ENCODE data around the gene OXTR. TPM values are rescaled to one million over a fixed set of nuclear protein-coding genes. Genes with fewer than 3 reads are reported as not detected.

OXTR gene
- total and polyA plus RNA-seq, 2 of the 13 experiments (the other 11 are each of a cell fraction or from before 2014, with no cell fraction given), result 0.36 to 0.95 TPM

DNA sequence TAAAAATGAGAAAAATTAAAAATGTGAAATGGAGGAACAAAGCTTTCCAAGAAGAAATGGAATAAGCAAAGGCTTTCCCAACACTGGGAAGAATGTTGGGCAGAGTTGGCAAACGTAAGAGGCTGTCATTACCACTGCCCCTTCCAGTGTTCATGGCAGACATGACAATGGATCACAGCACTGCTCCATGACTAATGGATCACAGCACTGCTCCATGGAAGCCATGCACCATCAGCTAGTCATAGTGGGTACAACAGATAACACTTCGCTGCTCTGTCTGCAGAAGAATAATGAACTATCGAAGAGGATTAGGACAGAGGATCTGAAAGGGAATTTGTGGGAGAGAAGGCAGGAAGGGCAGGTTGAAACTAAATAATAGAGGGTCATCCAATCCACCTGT lies 30.8 kb downstream of the OXTR start:
- FAIRE-seq, result no peak
- Histone ChIP-seq H3K36me3 (replicated peaks in 1 of 2; ENCODE audit: control insufficient read depth in 1 of 2, insufficient read depth in 2 of 2, low read length in 2 of 2) (no peaks in the 10 kb centered on the region), H3K27me3 (ENCODE audit: control insufficient read depth in 1 of 2, insufficient read depth in 2 of 2, low read length in 2 of 2) (peaks cover 2 to 34% of the 10 kb centered on the region in 2 experiments; a peak in 4 of 5 replicates), H4K20me1 (ENCODE audit: insufficient read depth, low read length) (no peaks in the 10 kb centered on the region), H3K4me3 (replicated peaks in 1 of 3; ENCODE audit: insufficient read depth in 1 of 3, low read depth in 2 of 3, low read length in 3 of 3) (no peak overlapping the region), H3K9ac (ENCODE audit: insufficient read depth, low read depth, low read length) (no peak overlapping the region), H3K4me2 (ENCODE audit: low read depth, low read length) (no peak overlapping the region), H3K27ac (ENCODE audit: extremely low read length, insufficient read depth, low read length) (no peak overlapping the region), H2AFZ (ENCODE audit: low read length) (no peak overlapping the region), H3K9me3 (ENCODE audit: low read length) (no peaks in the 10 kb centered on the region), H3K4me1 (ENCODE audit: insufficient read depth, low read length) (peaks cover 32% of the 10 kb centered on the region), H3K79me2 (ENCODE audit: insufficient read depth, low read length) (no peaks in the 10 kb centered on the region)
- ChIA-PET POLR2A (no interaction called here), CTCF (ENCODE audit: low intra/inter-chr PET ratio, low total read pairs) (no interaction called here)
- DNase-seq (ENCODE audit: low spot score), result no peak
- intact Hi-C loops (cut with micrococcal nuclease; ENCODE audit: unreplicated experiment) (no loop called here), in situ Hi-C loops (cut with HindIII; ENCODE audit: extremely low pct_ligation_motif_present, low pct_unique_long_range_greater_than_20kb) (no loop called here)
- BruUV-seq (replicated peaks), result no TSS peak
- WGBS (ENCODE audit: low lambda C conversion rate), result 32% methylated on average over 3 of the region's 3 CpGs
- no peak for ATAC-seq
- TF ChIP-seq, protein P1, sequence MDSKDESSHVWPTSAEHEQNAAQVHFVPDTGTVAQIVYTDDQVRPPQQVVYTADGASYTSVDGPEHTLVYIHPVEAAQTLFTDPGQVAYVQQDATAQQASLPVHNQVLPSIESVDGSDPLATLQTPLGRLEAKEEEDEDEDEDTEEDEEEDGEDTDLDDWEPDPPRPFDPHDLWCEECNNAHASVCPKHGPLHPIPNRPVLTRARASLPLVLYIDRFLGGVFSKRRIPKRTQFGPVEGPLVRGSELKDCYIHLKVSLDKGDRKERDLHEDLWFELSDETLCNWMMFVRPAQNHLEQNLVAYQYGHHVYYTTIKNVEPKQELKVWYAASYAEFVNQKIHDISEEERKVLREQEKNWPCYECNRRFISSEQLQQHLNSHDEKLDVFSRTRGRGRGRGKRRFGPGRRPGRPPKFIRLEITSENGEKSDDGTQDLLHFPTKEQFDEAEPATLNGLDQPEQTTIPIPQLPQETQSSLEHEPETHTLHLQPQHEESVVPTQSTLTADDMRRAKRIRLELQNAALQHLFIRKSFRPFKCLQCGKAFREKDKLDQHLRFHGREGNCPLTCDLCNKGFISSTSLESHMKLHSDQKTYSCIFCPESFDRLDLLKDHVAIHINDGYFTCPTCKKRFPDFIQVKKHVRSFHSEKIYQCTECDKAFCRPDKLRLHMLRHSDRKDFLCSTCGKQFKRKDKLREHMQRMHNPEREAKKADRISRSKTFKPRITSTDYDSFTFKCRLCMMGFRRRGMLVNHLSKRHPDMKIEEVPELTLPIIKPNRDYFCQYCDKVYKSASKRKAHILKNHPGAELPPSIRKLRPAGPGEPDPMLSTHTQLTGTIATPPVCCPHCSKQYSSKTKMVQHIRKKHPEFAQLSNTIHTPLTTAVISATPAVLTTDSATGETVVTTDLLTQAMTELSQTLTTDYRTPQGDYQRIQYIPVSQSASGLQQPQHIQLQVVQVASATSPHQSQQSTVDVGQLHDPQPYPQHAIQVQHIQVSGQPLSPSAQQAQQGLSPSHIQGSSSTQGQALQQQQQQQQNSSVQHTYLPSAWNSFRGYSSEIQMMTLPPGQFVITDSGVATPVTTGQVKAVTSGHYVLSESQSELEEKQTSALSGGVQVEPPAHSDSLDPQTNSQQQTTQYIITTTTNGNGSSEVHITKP (CRISPR knock-in tag; IDR thresholded peaks at IDR 0.05; ENCODE audit: low read depth), result no peak
- TF ChIP-seq NR2F2 (IDR thresholded peaks at IDR 0.05; ENCODE audit: borderline replicate concordance, low read depth) (no peak), ZNF253 (CRISPR knock-in tag; IDR thresholded peaks at IDR 0.05; ENCODE audit: borderline replicate concordance) (no peak), ZNF264 (CRISPR knock-in tag; IDR thresholded peaks at IDR 0.05) (no peak), THAP11 (CRISPR knock-in tag; IDR thresholded peaks at IDR 0.05) (no peak), HES4 (CRISPR knock-in tag; IDR thresholded peaks at IDR 0.05; ENCODE audit: borderline replicate concordance) (no peak), CHD2 (IDR thresholded peaks at IDR 0.05; ENCODE audit: low read depth, low read length) (no peak), HMG20A (CRISPR knock-in tag; IDR thresholded peaks at IDR 0.05; ENCODE audit: borderline replicate concordance) (no peak), ZNF501 (CRISPR knock-in tag; IDR thresholded peaks at IDR 0.05) (no peak), ZNF577 (CRISPR knock-in tag; IDR thresholded peaks at IDR 0.05; ENCODE audit: borderline replicate concordance, low read depth) (no peak), ZNF383 (CRISPR knock-in tag; IDR thresholded peaks at IDR 0.05; ENCODE audit: borderline replicate concordance) (no peak), ZNF780A (CRISPR knock-in tag; IDR thresholded peaks at IDR 0.05) (no peak), ZNF354B (CRISPR knock-in tag; IDR thresholded peaks at IDR 0.05) (no peak), ATAD3A (CRISPR knock-in tag; IDR thresholded peaks at IDR 0.05) (no peak)
- TF ChIP-seq, protein P2, sequence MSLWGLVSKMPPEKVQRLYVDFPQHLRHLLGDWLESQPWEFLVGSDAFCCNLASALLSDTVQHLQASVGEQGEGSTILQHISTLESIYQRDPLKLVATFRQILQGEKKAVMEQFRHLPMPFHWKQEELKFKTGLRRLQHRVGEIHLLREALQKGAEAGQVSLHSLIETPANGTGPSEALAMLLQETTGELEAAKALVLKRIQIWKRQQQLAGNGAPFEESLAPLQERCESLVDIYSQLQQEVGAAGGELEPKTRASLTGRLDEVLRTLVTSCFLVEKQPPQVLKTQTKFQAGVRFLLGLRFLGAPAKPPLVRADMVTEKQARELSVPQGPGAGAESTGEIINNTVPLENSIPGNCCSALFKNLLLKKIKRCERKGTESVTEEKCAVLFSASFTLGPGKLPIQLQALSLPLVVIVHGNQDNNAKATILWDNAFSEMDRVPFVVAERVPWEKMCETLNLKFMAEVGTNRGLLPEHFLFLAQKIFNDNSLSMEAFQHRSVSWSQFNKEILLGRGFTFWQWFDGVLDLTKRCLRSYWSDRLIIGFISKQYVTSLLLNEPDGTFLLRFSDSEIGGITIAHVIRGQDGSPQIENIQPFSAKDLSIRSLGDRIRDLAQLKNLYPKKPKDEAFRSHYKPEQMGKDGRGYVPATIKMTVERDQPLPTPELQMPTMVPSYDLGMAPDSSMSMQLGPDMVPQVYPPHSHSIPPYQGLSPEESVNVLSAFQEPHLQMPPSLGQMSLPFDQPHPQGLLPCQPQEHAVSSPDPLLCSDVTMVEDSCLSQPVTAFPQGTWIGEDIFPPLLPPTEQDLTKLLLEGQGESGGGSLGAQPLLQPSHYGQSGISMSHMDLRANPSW (CRISPR knock-in tag; IDR thresholded peaks at IDR 0.05; ENCODE audit: borderline replicate concordance), result no peak
